Activated CD8-positive, alpha-beta T cell treated with anti-CD3 and anti-CD28 coated beads for 36 hours (primary cell): ENCODE data around the gene CNOT8. TPM values are rescaled to one million over a fixed set of nuclear protein-coding genes. Genes with fewer than 3 reads are reported as not detected.

Source experiments
- ATAC-seq: fragments of 200-7000 bp; cut with Tn5 transposase; one replicate; pipeline ENCODE4 v1.10.0; 2021; ENCODE audit warnings: mild to moderate bottlenecking, moderate library complexity
- CTCF ChIA-PET: fragments of 350-600 bp; sonication (Branson Sonifier 250); formaldehyde crosslinking; loops from one replicate; lab custom pipeline; 2021; ENCODE audit warnings: antibody characterized with exemption; lab: Charles Lee
- POLR2A ChIA-PET: fragments of 350-600 bp; sonication (Branson Sonifier 250); formaldehyde crosslinking; loops from one replicate; lab custom pipeline; 2021; ENCODE audit warnings: antibody characterized with exemption; lab: Charles Lee
- DNase-seq: peaks from one replicate; pipeline ENCODE4 v3.0.0-alpha.2; 2020
- H3K27ac Mint-ChIP-seq: one replicate; pipeline ENCODE4 v1.8.0; 2021; ENCODE audit warnings: mild to moderate bottlenecking, mixed read lengths
- H3K27me3 Mint-ChIP-seq: one replicate; pipeline ENCODE4 v1.8.0; 2021; ENCODE audit warnings: mixed read lengths
- H3K36me3 Mint-ChIP-seq: one replicate; pipeline ENCODE4 v1.8.0; 2021; ENCODE audit warnings: low read depth, mixed read lengths
- H3K4me1 Mint-ChIP-seq: one replicate; pipeline ENCODE4 v1.8.0; 2021; ENCODE audit warnings: low read depth, mixed read lengths
- H3K4me3 Mint-ChIP-seq: one replicate; pipeline ENCODE4 v1.8.0; 2021; ENCODE audit warnings: mild to moderate bottlenecking, moderate library complexity, mixed read lengths
- H3K9me3 Mint-ChIP-seq: one replicate; pipeline ENCODE4 v1.8.0; 2021; ENCODE audit warnings: mixed read lengths
- CTCF ChIP-seq: fragments of 200-600 bp; IDR thresholded peaks from one replicate; pipeline ENCODE4 v1.8.0; 2022; ENCODE audit warnings: antibody characterized with exemption, mild to moderate bottlenecking
- intact Hi-C: fragments of 100-400 bp; cut with micrococcal nuclease; formaldehyde crosslinking; loops from one replicate; pipeline ENCODE4 v1.10.0; 2022
- total RNA-seq, 2 experiments: library from RNA; stranded (reverse); gene quantifications; one replicate each; pipeline ENCODE4 v1.2.3, GENCODE V29; 2021

CNOT8 gene
- total RNA-seq, 2 experiments from 2014 or later = 78.6 to 84.4 TPM

- ATAC-seq (no peak), DNase-seq (no peak)
- intact Hi-C loops = no loop called here
- Mint-ChIP-seq H3K4me3 (no peak overlapping the region), H3K36me3 (peaks cover 2% of the 10 kb centered on the region), H3K27me3 (no peaks in the 10 kb centered on the region), H3K27ac (no peak overlapping the region), H3K4me1 (peaks cover 14% of the 10 kb centered on the region), H3K9me3 (no peaks in the 10 kb centered on the region)
- TF ChIP-seq CTCF = no peak
- ChIA-PET CTCF (no interaction called here), POLR2A (interaction anchor here (0.6 kb wide), 1 partner anchor 151 kb away, joined by 4 read pairs; no protein-coding TSS in a partner anchor)
Observed at GRCh38 chr5:154849264-154849785, 9.1 kb upstream of the CNOT8 start.

- no peak for DNase-seq
- TF ChIP-seq CTCF = no peak
- intact Hi-C loops = no loop called here
- Mint-ChIP-seq H3K27ac (no peak overlapping the region), H3K4me3 (no peak overlapping the region), H3K36me3 (peaks cover 2% of the 10 kb centered on the region), H3K9me3 (no peaks in the 10 kb centered on the region), H3K4me1 (peaks cover 14% of the 10 kb centered on the region), H3K27me3 (no peaks in the 10 kb centered on the region)
- ATAC-seq = no peak
- CTCF ChIA-PET = no interaction called here
- POLR2A ChIA-PET = interaction anchor here (0.6 to 0.9 kb wide), 2 partner anchors 55 to 152 kb away, joined by 3 to 4 read pairs; no protein-coding TSS in a partner anchor
Observed at GRCh38 chr5:154849791-154850201, 8.6 kb upstream of the CNOT8 start.

- H3K27me3 Mint-ChIP-seq = no peaks in the 10 kb centered on the region
- intact Hi-C loops = no loop called here
- H3K27ac Mint-ChIP-seq = no peak within 1 kb of the TSS
- ChIA-PET CTCF (interaction anchor here (1.5 to 1.7 kb wide), 2 partner anchors 200 to 330 kb away, joined by 3 to 4 read pairs; no protein-coding TSS in a partner anchor), POLR2A (interaction anchor here (0.7 to 1.1 kb wide), 3 partner anchors 48 to 75 kb away, joined by 3 read pairs; no protein-coding TSS in a partner anchor)
- H3K4me3 Mint-ChIP-seq = no peak within 1 kb of the TSS
- ATAC-seq (no peak), DNase-seq (no peak)
- peaks cover 2% of the 10 kb centered on the region for H3K36me3 Mint-ChIP-seq
- H3K9me3 Mint-ChIP-seq = no peaks in the 10 kb centered on the region
- no peak for TF ChIP-seq CTCF
- peaks cover 14% of the 10 kb centered on the region for H3K4me1 Mint-ChIP-seq
Observed at GRCh38 chr5:154850255-154851062, 8.0 kb upstream of the CNOT8 start, which contains the start of gene FAXDC2. TSS of gene FAXDC2 (minus strand) at chr5:154850603. CDS start at chr5:154838178, 12,425 bp downstream.

GRCh38 chr5:154851351-154851750 lies 7.1 kb upstream of the CNOT8 start:
- no peaks in the 10 kb centered on the region for H3K36me3 Mint-ChIP-seq
- no peaks in the 10 kb centered on the region for H3K9me3 Mint-ChIP-seq
- peaks cover 14% of the 10 kb centered on the region for H3K4me1 Mint-ChIP-seq
- intact Hi-C loops = no loop called here
- POLR2A ChIA-PET = interaction anchor here (0.7 to 1.1 kb wide), 2 partner anchors 49 to 74 kb away, joined by 3 read pairs; no protein-coding TSS in a partner anchor
- no peak for TF ChIP-seq CTCF
- H3K27me3 Mint-ChIP-seq = no peaks in the 10 kb centered on the region
- no peak for DNase-seq
- no peak for ATAC-seq
- no peak overlapping the region for H3K27ac Mint-ChIP-seq
- no peak overlapping the region for H3K4me3 Mint-ChIP-seq
- CTCF ChIA-PET = interaction anchor here (1.5 to 1.7 kb wide), 2 partner anchors 201 to 331 kb away, joined by 3 to 4 read pairs; no protein-coding TSS in a partner anchor
